H9 (cell line): ENCODE measurements around the gene RBFOX1. TPM values are rescaled to one million over a fixed set of nuclear protein-coding genes. Genes with fewer than 3 reads are reported as not detected.

Experiments
- DNase-seq: peaks from one replicate; pipeline ENCODE4 v3.0.0-alpha.2; 2017
- H2AFZ ChIP-seq: one replicate; pipeline ENCODE4 v1.6.1; 2013; ENCODE audit warnings: mild to moderate bottlenecking, low read length, control low read depth, moderate library complexity
- H2AK5ac ChIP-seq: 2 replicates; pipeline ENCODE4 v1.6.1; 2013; ENCODE audit warnings: low read length, control low read depth, mixed read lengths; ENCODE audit not compliant: insufficient read length
- H2BK120ac ChIP-seq: one replicate; pipeline ENCODE4 v1.6.1; 2013; ENCODE audit warnings: low read depth, mild to moderate bottlenecking, low read length, control low read depth, inconsistent platforms; ENCODE audit not compliant: poor library complexity, severe bottlenecking
- H2BK12ac ChIP-seq: 2 replicates; pipeline ENCODE4 v1.6.1; 2013; ENCODE audit warnings: low read length, control low read depth, mixed read lengths, low read depth; ENCODE audit not compliant: insufficient read length
- H2BK15ac ChIP-seq: 2 replicates; pipeline ENCODE4 v1.6.1; 2013; ENCODE audit warnings: low read depth, low read length, control low read depth
- H2BK20ac ChIP-seq: one replicate; pipeline ENCODE4 v1.6.1; 2013; ENCODE audit warnings: low read depth, mild to moderate bottlenecking, low read length, control low read depth, inconsistent platforms; ENCODE audit not compliant: poor library complexity, severe bottlenecking
- H2BK5ac ChIP-seq: 2 replicates; pipeline ENCODE4 v1.6.1; 2013; ENCODE audit warnings: low read length, control low read depth, mixed read lengths; ENCODE audit not compliant: insufficient read length
- H3K14ac ChIP-seq: 2 replicates; pipeline ENCODE4 v1.6.1; 2013; ENCODE audit warnings: low read length, control low read depth; ENCODE audit not compliant: insufficient read depth
- H3K18ac ChIP-seq: 2 replicates; pipeline ENCODE4 v1.6.1; 2013; ENCODE audit warnings: low read depth, mild to moderate bottlenecking, mixed read lengths, low read length, control low read depth; ENCODE audit not compliant: insufficient read length
- H3K23ac ChIP-seq: 2 replicates; pipeline ENCODE4 v1.6.1; 2013; ENCODE audit warnings: low read length, control low read depth, mixed read lengths, low read depth; ENCODE audit not compliant: insufficient read length
- H3K23me2 ChIP-seq: 2 replicates; pipeline ENCODE4 v1.6.1; 2013; ENCODE audit warnings: low read depth, mild to moderate bottlenecking, mixed read lengths, low read length, control low read depth; ENCODE audit not compliant: insufficient read length, poor library complexity, severe bottlenecking
- H3K27ac ChIP-seq: 2 replicates; pipeline ENCODE4 v1.5.1; 2013; ENCODE audit warnings: low read length, control low read depth, mixed read lengths, low read depth; ENCODE audit not compliant: insufficient read length
- H3K27me3 ChIP-seq: 2 replicates; pipeline ENCODE4 v1.6.1; 2013; ENCODE audit warnings: low read length, control low read depth, inconsistent platforms; ENCODE audit not compliant: insufficient read depth
- H3K4ac ChIP-seq: 2 replicates; pipeline ENCODE4 v1.6.1; 2013; ENCODE audit warnings: low read depth, mild to moderate bottlenecking, control low read depth, inconsistent platforms, low read length, moderate library complexity
- H3K4me1 ChIP-seq: 2 replicates; pipeline ENCODE4 v1.6.1; 2013; ENCODE audit warnings: low read length, control low read depth, inconsistent platforms; ENCODE audit not compliant: insufficient read depth
- H3K4me2 ChIP-seq: 2 replicates; pipeline ENCODE4 v1.6.1; 2013; ENCODE audit warnings: low read length, control low read depth, mixed read lengths; ENCODE audit not compliant: insufficient read length, insufficient read depth
- H3K56ac ChIP-seq: 2 replicates; pipeline ENCODE4 v1.6.1; 2013; ENCODE audit warnings: low read depth, mild to moderate bottlenecking, mixed read lengths, low read length, control low read depth; ENCODE audit not compliant: insufficient read length
- H3K79me1 ChIP-seq: 2 replicates; pipeline ENCODE4 v1.6.1; 2013; ENCODE audit warnings: low read depth, mild to moderate bottlenecking, moderate library complexity, low read length, control low read depth, inconsistent platforms; ENCODE audit not compliant: insufficient read depth, poor library complexity, severe bottlenecking
- H3K79me2 ChIP-seq: 2 replicates; pipeline ENCODE4 v1.6.1; 2013; ENCODE audit warnings: low read length, control low read depth, inconsistent platforms; ENCODE audit not compliant: insufficient read depth
- H3K9ac ChIP-seq: 2 replicates; pipeline ENCODE4 v1.6.1; 2013; ENCODE audit warnings: low read length, control low read depth, mixed read lengths; ENCODE audit not compliant: insufficient read length; ENCODE audit errors: extremely low read depth
- H3K9me3 ChIP-seq: one replicate; pipeline ENCODE4 v1.6.1; 2013; ENCODE audit warnings: low read depth, low read length, inconsistent platforms; ENCODE audit not compliant: control insufficient read depth
- H3T11ph ChIP-seq: one replicate; pipeline ENCODE4 v1.6.1; 2013; ENCODE audit warnings: mild to moderate bottlenecking, low read length, control low read depth, inconsistent platforms
- H4K20me1 ChIP-seq: one replicate; pipeline ENCODE4 v1.6.1; 2013; ENCODE audit not compliant: control insufficient read depth, insufficient read length, insufficient read depth
- H4K5ac ChIP-seq: 2 replicates; pipeline ENCODE4 v1.6.1; 2013; ENCODE audit warnings: low read depth, mild to moderate bottlenecking, mixed read lengths, low read length, control low read depth; ENCODE audit not compliant: insufficient read length
- H4K8ac ChIP-seq: replicated peaks from 2 replicates; pipeline ENCODE4 v1.6.1; 2013; ENCODE audit warnings: low read length, control low read depth, mixed read lengths, low read depth; ENCODE audit not compliant: insufficient read length
- H4K91ac ChIP-seq: 2 replicates; pipeline ENCODE4 v1.6.1; 2013; ENCODE audit warnings: low read depth, mild to moderate bottlenecking, moderate library complexity, mixed read lengths, low read length, control low read depth; ENCODE audit not compliant: insufficient read length
- H3K27ac Mint-ChIP-seq, 3 experiments: 2 replicates in 2 of 3; 3 replicates in 1 of 3; pipeline ENCODE4 v1.8.0; 2020 to 2021; ENCODE audit warnings: mixed read lengths in 3 of 3, mild to moderate bottlenecking in 1 of 3, moderate library complexity in 1 of 3
- H3K27me3 Mint-ChIP-seq: 2 replicates; pipeline ENCODE4 v1.8.0; 2021; ENCODE audit warnings: low read depth, mild to moderate bottlenecking, moderate library complexity, mixed read lengths
- H3K36me3 Mint-ChIP-seq, 3 experiments: 2 replicates in 2 of 3; 3 replicates in 1 of 3; pipeline ENCODE4 v1.8.0; 2020 to 2021; ENCODE audit warnings: low read depth in 3 of 3, mixed read lengths in 3 of 3; ENCODE audit not compliant: insufficient read depth in 1 of 3
- H3K4me1 Mint-ChIP-seq, 2 experiments: 2 replicates each; pipeline ENCODE4 v1.8.0; 2020; ENCODE audit warnings: mixed read lengths in 2 of 2
- H3K4me3 Mint-ChIP-seq, 2 experiments: 2 replicates in 1 of 2; 3 replicates in 1 of 2; pipeline ENCODE4 v1.8.0; 2020 to 2021; ENCODE audit warnings: mild to moderate bottlenecking in 2 of 2, mixed read lengths in 2 of 2, moderate library complexity in 1 of 2
- H3K9me3 Mint-ChIP-seq, 2 experiments: 2 replicates in 1 of 2; 3 replicates in 1 of 2; pipeline ENCODE4 v1.8.0; 2020; ENCODE audit warnings: mild to moderate bottlenecking in 2 of 2, mixed read lengths in 2 of 2, moderate library complexity in 1 of 2
- CTCF ChIP-seq: fragments of 200-600 bp; sonication (generic); conservative IDR thresholded peaks from 3 replicates; pipeline ENCODE4 v1.8.0; 2021; ENCODE audit warnings: antibody characterized with exemption, mild to moderate bottlenecking
- WGBS: extraction: QIAGEN DNeasy Blood & Tissue Kit; methylation state at CpG from one replicate; pipeline ENCODE4 v1.1.7; 2013; ENCODE audit warnings: missing lambda C conversion rate, low lambda C conversion rate, mixed read lengths; ENCODE audit not compliant: insufficient read length; ENCODE audit errors: extremely low coverage; 5-methylcytosine and 5-hydroxymethylcytosine counted together
- total RNA-seq: library from RNA; stranded (reverse); gene quantifications from 2 replicates; pipeline ENCODE4 v1.2.1, GENCODE V29; 2021

The RBFOX1 gene
- total RNA-seq, 1 experiment from 2014 or later, result 2.0 TPM

DNA sequence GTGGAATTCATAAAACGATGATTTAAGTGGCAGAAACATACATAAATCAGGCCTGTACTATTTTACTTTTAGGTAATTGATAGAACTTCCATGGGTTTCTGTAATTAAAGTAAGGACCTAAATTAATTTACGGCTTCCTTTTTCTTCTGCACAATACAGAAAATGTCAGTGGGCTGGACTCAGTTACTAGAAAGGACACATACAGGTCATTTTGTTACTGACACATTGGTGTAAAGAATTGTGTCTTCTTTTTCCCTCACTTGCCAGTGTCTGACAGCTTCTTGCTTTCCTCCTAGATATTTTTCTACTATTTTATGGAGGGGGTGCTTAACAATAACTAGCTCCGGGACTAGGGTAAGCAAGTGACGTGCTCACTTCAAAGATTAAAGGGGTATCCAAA lies 304.8 kb downstream of the RBFOX1 start:
- H2AFZ ChIP-seq, result no peak overlapping the region
- no peaks in the 10 kb centered on the region for H3K79me1 ChIP-seq
- no peak overlapping the region for H4K5ac ChIP-seq
- no peaks in the 10 kb centered on the region for H3K23me2 ChIP-seq
- no peak overlapping the region for H2BK12ac ChIP-seq
- Mint-ChIP-seq H3K36me3 (peaks cover 0 to 6% (median 3%) of the 10 kb centered on the region in 3 experiments; a peak in 3 of 7 replicates), H3K27ac (no peak overlapping the region), H3K27me3 (no peaks in the 10 kb centered on the region; the same call in none of the 2 replicates), H3K4me3 (no peak overlapping the region), H3K9me3 (peaks cover 0 to 7% of the 10 kb centered on the region in 2 experiments; a peak in 3 of 5 replicates), H3K4me1 (peaks cover 21% of the 10 kb centered on the region in 2 experiments)
- H3K9ac ChIP-seq, result no peak overlapping the region
- TF ChIP-seq CTCF, result no peak
- H3T11ph ChIP-seq, result no peak overlapping the region
- H3K9me3 ChIP-seq, result no peaks in the 10 kb centered on the region
- no peak overlapping the region for H2BK120ac ChIP-seq
- H4K91ac ChIP-seq, result no peak overlapping the region
- no peak overlapping the region for H4K8ac ChIP-seq
- no peak for DNase-seq
- WGBS, result no CpG with 5 or more reads among the region's 4 CpGs
- no peak overlapping the region for H3K27ac ChIP-seq
- no peak overlapping the region for H3K56ac ChIP-seq
- no peak overlapping the region for H2AK5ac ChIP-seq
- no peak overlapping the region for H3K18ac ChIP-seq
- H2BK20ac ChIP-seq, result no peak overlapping the region
- no peaks in the 10 kb centered on the region for H4K20me1 ChIP-seq
- no peak overlapping the region for H2BK5ac ChIP-seq
- no peak overlapping the region for H2BK15ac ChIP-seq
- no peak overlapping the region for H3K4ac ChIP-seq
- no peaks in the 10 kb centered on the region for H3K27me3 ChIP-seq
- H3K4me2 ChIP-seq, result no peak overlapping the region
- H3K23ac ChIP-seq, result no peak overlapping the region
- H3K14ac ChIP-seq, result no peak overlapping the region
- H3K4me1 ChIP-seq, result peaks cover 3% of the 10 kb centered on the region
- no peaks in the 10 kb centered on the region for H3K79me2 ChIP-seq
